ENCODE measurements around the gene REPIN1. TPM values are rescaled to one million over a fixed set of nuclear protein-coding genes. Genes with fewer than 3 reads are reported as not detected.

REPIN1 gene
- polyA plus RNA-seq, 1 experiment: 28.4 TPM

DNA sequence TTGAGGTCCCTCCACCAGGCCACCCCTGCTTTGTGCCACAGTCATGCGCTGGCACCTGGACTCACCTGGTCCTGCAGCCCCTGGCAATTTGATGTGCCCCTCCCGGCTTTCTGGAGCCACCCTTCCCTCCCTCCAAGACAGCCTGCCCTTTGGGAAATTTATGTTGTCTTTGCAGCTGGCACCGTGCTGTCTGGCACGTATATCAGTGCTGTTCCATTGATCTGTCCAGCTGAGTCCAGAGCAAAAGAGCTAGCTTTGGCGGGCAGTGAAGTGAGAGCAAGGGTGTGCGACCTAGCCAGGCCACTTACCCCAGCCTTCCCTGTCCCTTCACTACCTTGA, 32.9 kb upstream of the REPIN1 start:
- Histone ChIP-seq H3K27me3 (ENCODE audit: control insufficient read depth, insufficient read depth, low read length) (peaks cover 7% of the 10 kb centered on the region), H3K4me3 (ENCODE audit: low read depth, low read length) (no peak overlapping the region), H3K9me3 (ENCODE audit: control insufficient read depth, insufficient read depth, low read length) (no peaks in the 10 kb centered on the region; the same call in 1 of the 2 replicates), H3K27ac (ENCODE audit: low read depth, low read length) (peak overlapping the region; percentile 77)
- no peak for DNase-seq (ENCODE audit: low read depth, low spot score)
- POLR2A ChIA-PET: interaction anchor here (0.6 to 1.5 kb wide), 6 partner anchors 9 to 71 kb away, joined by 3 to 10 read pairs (median 3); partner anchors contain the start of gene REPIN1
- TF ChIP-seq CTCF (IDR thresholded peaks at IDR 0.05; ENCODE audit: low read depth, low read length): no peak
- CTCF ChIA-PET: interaction anchor here (0.5 to 0.9 kb wide), 3 partner anchors 13 to 52 kb away, joined by 3 to 6 read pairs (median 3); partner anchors contain the start of genes ACTR3C and LRRC61

- ChIA-PET POLR2A (no interaction called here), CTCF (interaction anchor here (1.5 kb wide), 1 partner anchor 19 kb away, joined by 7 read pairs; no protein-coding TSS in a partner anchor)
- Histone ChIP-seq H3K9me3 (ENCODE audit: control insufficient read depth, insufficient read depth, low read length) (no peaks in the 10 kb centered on the region; the same call in 1 of the 2 replicates), H3K27me3 (ENCODE audit: control insufficient read depth, insufficient read depth, low read length) (peaks cover 16% of the 10 kb centered on the region), H3K27ac (ENCODE audit: low read depth, low read length) (no peak overlapping the region), H3K4me3 (ENCODE audit: low read depth, low read length) (no peak overlapping the region)
- no peak for TF ChIP-seq CTCF (IDR thresholded peaks at IDR 0.05; ENCODE audit: low read depth, low read length)
- no peak for DNase-seq (ENCODE audit: low read depth, low spot score)
Observed at GRCh38 chr7:150336746-150337145, 31.9 kb upstream of the REPIN1 start.

DNA sequence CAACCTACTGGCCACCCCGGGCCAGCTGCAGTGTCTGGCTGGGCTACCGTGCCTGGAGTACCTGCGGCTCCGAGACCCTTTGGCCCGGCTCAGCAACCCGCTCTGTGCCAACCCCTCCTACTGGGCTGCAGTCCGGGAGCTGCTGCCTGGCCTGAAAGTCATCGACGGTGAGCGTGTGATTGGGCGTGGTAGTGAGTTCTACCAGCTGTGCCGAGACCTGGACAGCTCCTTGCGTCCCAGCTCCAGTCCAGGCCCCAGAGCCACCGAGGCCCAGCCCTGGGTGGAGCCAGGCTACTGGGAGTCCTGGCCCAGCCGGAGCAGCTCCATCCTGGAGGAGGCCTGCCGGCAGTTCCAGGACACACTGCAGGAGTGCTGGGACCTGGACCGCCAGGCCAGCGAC, 31.4 kb upstream of the REPIN1 start:
- Histone ChIP-seq H3K4me3 (ENCODE audit: low read depth, low read length) (no peak overlapping the region), H3K9me3 (ENCODE audit: control insufficient read depth, insufficient read depth, low read length) (no peaks in the 10 kb centered on the region; the same call in 1 of the 2 replicates), H3K27me3 (ENCODE audit: control insufficient read depth, insufficient read depth, low read length) (peaks cover 20% of the 10 kb centered on the region), H3K27ac (ENCODE audit: low read depth, low read length) (no peak overlapping the region)
- TF ChIP-seq CTCF (IDR thresholded peaks at IDR 0.05; ENCODE audit: low read depth, low read length): no peak
- DNase-seq (ENCODE audit: low read depth, low spot score): no peak
- ChIA-PET CTCF (interaction anchor here (1.5 kb wide), 1 partner anchor 18 kb away, joined by 7 read pairs; no protein-coding TSS in a partner anchor), POLR2A (no interaction called here)

DNA sequence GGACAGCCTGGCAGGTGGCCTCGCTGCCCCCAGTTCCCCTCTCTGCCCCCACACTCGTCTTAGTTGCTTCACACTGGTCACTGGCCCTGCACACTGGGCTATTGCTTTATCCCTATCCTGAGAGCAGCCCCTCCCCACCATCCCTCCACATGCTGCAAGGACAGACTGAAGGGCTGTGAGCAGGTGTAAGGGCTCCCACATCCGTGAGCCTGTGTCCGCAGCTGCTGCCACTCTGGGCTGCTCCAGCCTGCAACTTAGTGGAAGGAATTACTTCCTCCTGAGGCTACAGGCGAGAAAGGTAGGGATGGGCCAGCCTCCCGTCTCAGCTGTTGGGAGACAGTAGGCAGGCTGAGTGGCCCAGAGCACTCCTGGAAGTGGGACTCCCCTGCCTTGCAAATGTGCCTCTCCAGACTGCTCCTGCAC, 31.0 kb upstream of the REPIN1 start:
- Histone ChIP-seq H3K9me3 (ENCODE audit: control insufficient read depth, insufficient read depth, low read length) (no peaks in the 10 kb centered on the region; the same call in 1 of the 2 replicates), H3K27ac (ENCODE audit: low read depth, low read length) (no peak overlapping the region), H3K27me3 (ENCODE audit: control insufficient read depth, insufficient read depth, low read length) (peaks cover 25% of the 10 kb centered on the region), H3K4me3 (ENCODE audit: low read depth, low read length) (no peak overlapping the region)
- TF ChIP-seq CTCF (IDR thresholded peaks at IDR 0.05; ENCODE audit: low read depth, low read length): no peak
- CTCF ChIA-PET: interaction anchor here (1.5 kb wide), 1 partner anchor 18 kb away, joined by 7 read pairs; no protein-coding TSS in a partner anchor
- POLR2A ChIA-PET: no interaction called here
- no peak for DNase-seq (ENCODE audit: low read depth, low spot score)

DNA sequence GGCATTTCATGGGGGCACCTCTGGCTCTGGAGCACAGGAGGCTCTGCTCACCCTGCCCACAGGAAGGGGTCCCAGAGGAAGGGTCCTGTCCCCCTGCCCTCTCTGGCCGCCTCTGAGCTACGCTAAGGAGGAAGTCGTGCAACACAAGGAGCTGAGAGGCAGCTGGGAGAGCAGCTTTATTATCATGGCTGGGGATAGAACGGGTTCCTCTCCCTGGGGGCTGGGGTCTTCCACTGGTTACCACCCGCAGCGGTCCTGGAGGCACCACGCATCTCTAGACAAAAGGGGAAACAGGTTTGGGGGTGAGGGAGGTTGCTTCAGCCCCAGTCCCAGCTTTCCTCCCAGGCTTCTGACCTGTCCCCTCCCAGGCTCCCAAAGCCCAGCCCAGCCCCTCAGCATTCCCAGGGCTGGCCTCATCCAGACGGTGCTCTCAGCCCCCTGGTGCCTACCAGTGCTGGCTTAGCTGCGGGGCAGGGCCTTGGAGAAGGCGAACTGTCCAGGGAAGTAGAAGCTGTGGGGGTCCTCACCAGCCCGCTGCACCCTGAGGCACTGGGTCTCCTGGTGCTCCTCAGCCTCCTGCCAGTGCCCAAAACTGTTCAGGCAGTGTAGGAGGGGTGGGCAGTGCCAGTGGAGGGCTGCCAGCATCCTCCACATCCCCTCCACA, 30.3 kb upstream of the REPIN1 start:
- Histone ChIP-seq H3K27ac (ENCODE audit: low read depth, low read length) (no peak overlapping the region), H3K9me3 (ENCODE audit: control insufficient read depth, insufficient read depth, low read length) (no peaks in the 10 kb centered on the region; the same call in none of the 2 replicates), H3K27me3 (ENCODE audit: control insufficient read depth, insufficient read depth, low read length) (peaks cover 31% of the 10 kb centered on the region), H3K4me3 (ENCODE audit: low read depth, low read length) (no peak overlapping the region)
- POLR2A ChIA-PET: no interaction called here
- no peak for TF ChIP-seq CTCF (IDR thresholded peaks at IDR 0.05; ENCODE audit: low read depth, low read length)
- no peak for DNase-seq (ENCODE audit: low read depth, low spot score)
- CTCF ChIA-PET: interaction anchor here (1.5 kb wide), 1 partner anchor 17 kb away, joined by 7 read pairs; no protein-coding TSS in a partner anchor
